ENCODE results near the gene PPP2R2C.
A peak's percentile ranks its signal among the peaks of the same experiment; 100 is the strongest.

Gene PPP2R2C

GRCh38 chr4:6356076-6356560, 116.3 kb downstream of the PPP2R2C start:
- Histone ChIP-seq H3K36me3 (ENCODE audit: control insufficient read depth in 2 of 2, insufficient read depth in 1 of 2, low read length in 2 of 2) (no peaks in the 10 kb centered on the region), H3K4me3 (ENCODE audit: low read depth, low read length) (no peak overlapping the region), H3K9me3 (ENCODE audit: control insufficient read depth, insufficient read depth, low read depth, low read length) (no peaks in the 10 kb centered on the region), H3K4me1 (ENCODE audit: control insufficient read depth, insufficient read depth, low read length) (no peaks in the 10 kb centered on the region), H3K27ac (ENCODE audit: extremely low read depth, low read depth, low read length) (no peak overlapping the region)
- ChIA-PET CTCF (interaction anchor here (0.7 kb wide), 1 partner anchor 94 kb away, joined by 3 read pairs; no protein-coding TSS in a partner anchor), POLR2A (no interaction called here)
- TF ChIP-seq SCRT2 (tag by site-specific recombination; IDR thresholded peaks at IDR 0.05) (0 out of 2 replicates have a peak, but pooled peaks have one; percentile 11), ZIC2 (tag by site-specific recombination; IDR thresholded peaks at IDR 0.05) (no peak), ZNF560 (tag by site-specific recombination; IDR thresholded peaks at IDR 0.05; ENCODE audit: borderline replicate concordance) (no peak)

GRCh38 chr4:6355052-6355451, 117.4 kb downstream of the PPP2R2C start:
- no peak overlapping the region for H3K4me3 ChIP-seq (ENCODE audit: low read depth, low read length)
- H3K4me1 ChIP-seq (ENCODE audit: control insufficient read depth, insufficient read depth, low read length) = no peaks in the 10 kb centered on the region
- TF ChIP-seq SALL2 (tag by site-specific recombination; IDR thresholded peaks at IDR 0.05; ENCODE audit: borderline replicate concordance) (no peak), ZNF571 (tag by site-specific recombination; IDR thresholded peaks at IDR 0.05) (no peak), ZNF37A (tag by site-specific recombination; IDR thresholded peaks at IDR 0.05) (no peak), ZBTB20 (tag by site-specific recombination; IDR thresholded peaks at IDR 0.05) (no peak)
- POLR2A ChIA-PET = no interaction called here
- CTCF ChIA-PET = interaction anchor here (0.6 to 0.7 kb wide), 4 partner anchors 11 to 712 kb away, joined by 3 to 7 read pairs (median 4); no protein-coding TSS in a partner anchor
- no peaks in the 10 kb centered on the region for H3K9me3 ChIP-seq (ENCODE audit: control insufficient read depth, insufficient read depth, low read depth, low read length)
- no peaks in the 10 kb centered on the region for H3K36me3 ChIP-seq (ENCODE audit: control insufficient read depth in 2 of 2, insufficient read depth in 1 of 2, low read length in 2 of 2)
- H3K27ac ChIP-seq (ENCODE audit: extremely low read depth, low read depth, low read length) = no peak overlapping the region

- no peaks in the 10 kb centered on the region for H3K4me1 ChIP-seq (ENCODE audit: control insufficient read depth, insufficient read depth, low read length)
- no peak overlapping the region for H3K4me3 ChIP-seq (ENCODE audit: low read depth, low read length)
- H3K9me3 ChIP-seq (ENCODE audit: control insufficient read depth, insufficient read depth, low read depth, low read length) = no peaks in the 10 kb centered on the region
- POLR2A ChIA-PET = no interaction called here
- no peaks in the 10 kb centered on the region for H3K36me3 ChIP-seq (ENCODE audit: control insufficient read depth in 2 of 2, insufficient read depth in 1 of 2, low read length in 2 of 2)
- TF ChIP-seq ZNF521 (tag by site-specific recombination; IDR thresholded peaks at IDR 0.05) (no peak), ZSCAN5A (tag by site-specific recombination; IDR thresholded peaks at IDR 0.05) (no peak), ZNF366 (tag by site-specific recombination; conservative IDR thresholded peaks at IDR 0.05) (no peak)
- H3K27ac ChIP-seq (ENCODE audit: extremely low read depth, low read depth, low read length) = no peak overlapping the region
- CTCF ChIA-PET = interaction anchor here (0.6 to 0.7 kb wide), 3 partner anchors 10 to 712 kb away, joined by 3 to 7 read pairs (median 4); no protein-coding TSS in a partner anchor
These were observed 117.8 kb downstream of the PPP2R2C start for GRCh38 chr4:6354626-6355025.

- POLR2A ChIA-PET = no interaction called here
- CTCF ChIA-PET = no interaction called here
- Histone ChIP-seq H3K4me1 (ENCODE audit: control insufficient read depth, insufficient read depth, low read length) (no peaks in the 10 kb centered on the region), H3K27ac (ENCODE audit: extremely low read depth, low read depth, low read length) (no peak overlapping the region), H3K36me3 (ENCODE audit: control insufficient read depth in 2 of 2, insufficient read depth in 1 of 2, low read length in 2 of 2) (no peaks in the 10 kb centered on the region), H3K9me3 (ENCODE audit: control insufficient read depth, insufficient read depth, low read depth, low read length) (no peaks in the 10 kb centered on the region), H3K4me3 (ENCODE audit: low read depth, low read length) (no peak overlapping the region)
- no peak for TF ChIP-seq ZBTB1 (tag by site-specific recombination; IDR thresholded peaks at IDR 0.05)
- TF ChIP-seq ZNF600 (tag by site-specific recombination; IDR thresholded peaks at IDR 0.05) = 0 out of 2 replicates have a peak, but pooled peaks have one; percentile 20
These were observed 118.3 kb downstream of the PPP2R2C start for GRCh38 chr4:6354119-6354518.

- CTCF ChIA-PET = no interaction called here
- no peak overlapping the region for H3K27ac ChIP-seq (ENCODE audit: extremely low read depth, low read depth, low read length)
- H3K9me3 ChIP-seq (ENCODE audit: control insufficient read depth, insufficient read depth, low read depth, low read length) = no peaks in the 10 kb centered on the region
- H3K4me3 ChIP-seq (ENCODE audit: low read depth, low read length) = no peak overlapping the region
- POLR2A ChIA-PET = no interaction called here
- H3K4me1 ChIP-seq (ENCODE audit: control insufficient read depth, insufficient read depth, low read length) = no peaks in the 10 kb centered on the region
- H3K36me3 ChIP-seq (ENCODE audit: control insufficient read depth in 2 of 2, insufficient read depth in 1 of 2, low read length in 2 of 2) = peaks cover 0 to 2% of the 10 kb centered on the region in 2 experiments; a peak in 1 of 3 replicates
- no peak for TF ChIP-seq ZNF184 (tag by site-specific recombination; IDR thresholded peaks at IDR 0.05)
- no peak for TF ChIP-seq ZBTB49 (tag by site-specific recombination; IDR thresholded peaks at IDR 0.05; ENCODE audit: low read depth)
- no peak for TF ChIP-seq ZNF704 (tag by site-specific recombination; IDR thresholded peaks at IDR 0.05)
- TF ChIP-seq ZNF132 (tag by site-specific recombination; IDR thresholded peaks at IDR 0.05; ENCODE audit: borderline replicate concordance) = no peak
- no peak for TF ChIP-seq YY2 (tag by site-specific recombination; IDR thresholded peaks at IDR 0.05)
- no peak for TF ChIP-seq ZNF138 (tag by site-specific recombination; IDR thresholded peaks at IDR 0.05; ENCODE audit: borderline replicate concordance)
- no peak for TF ChIP-seq ZNF792 (tag by site-specific recombination; IDR thresholded peaks at IDR 0.05)
- no peak for TF ChIP-seq ZNF571 (tag by site-specific recombination; IDR thresholded peaks at IDR 0.05)
- no peak for TF ChIP-seq ZNF624 (tag by site-specific recombination; IDR thresholded peaks at IDR 0.05)
These were observed 120.3 kb downstream of the PPP2R2C start for GRCh38 chr4:6352031-6352692.
